A549 (cell line): ENCODE measurements around the gene RCOR3.

Source experiments
- JUNB ChIP-seq: fragments of >200 bp; sonication (Bioruptor Twin); formaldehyde crosslinking; IDR thresholded peaks from 2 replicates; pipeline ENCODE4 v1.6.1; 2016
- NPAS2 ChIP-seq: fragments of 250-450 bp; sonication (Bioruptor Pico); IDR thresholded peaks from 2 replicates; pipeline ENCODE4 v1.8.0; 2022; ENCODE audit warnings: mild to moderate bottlenecking, moderate library complexity, borderline replicate concordance
- POLR2A ChIP-seq: IDR thresholded peaks from 2 replicates; pipeline ENCODE4 v1.6.1; 2012; ENCODE audit warnings: mild to moderate bottlenecking, low read length
- SREBF2 ChIP-seq: fragments of 450-650 bp; IDR thresholded peaks from 2 replicates; pipeline ENCODE4 v1.6.1; 2014; ENCODE audit warnings: mild to moderate bottlenecking, moderate library complexity
- TF ChIP-seq, protein P1 (sequence below): fragments of >200 bp; sonication (Bioruptor Twin); formaldehyde crosslinking; IDR thresholded peaks from 3 replicates; pipeline ENCODE4 v1.5.1; 2016
- TF ChIP-seq, protein P2 (sequence below): fragments of 250-450 bp; sonication (Bioruptor Pico); IDR thresholded peaks from 2 replicates; pipeline ENCODE4 v1.5.0; 2021; ENCODE audit warnings: mild to moderate bottlenecking, moderate library complexity, borderline replicate concordance
- TF ChIP-seq, protein P3 (sequence below): IDR thresholded peaks from 2 replicates; pipeline ENCODE4 v1.6.1; 2012

DNA sequence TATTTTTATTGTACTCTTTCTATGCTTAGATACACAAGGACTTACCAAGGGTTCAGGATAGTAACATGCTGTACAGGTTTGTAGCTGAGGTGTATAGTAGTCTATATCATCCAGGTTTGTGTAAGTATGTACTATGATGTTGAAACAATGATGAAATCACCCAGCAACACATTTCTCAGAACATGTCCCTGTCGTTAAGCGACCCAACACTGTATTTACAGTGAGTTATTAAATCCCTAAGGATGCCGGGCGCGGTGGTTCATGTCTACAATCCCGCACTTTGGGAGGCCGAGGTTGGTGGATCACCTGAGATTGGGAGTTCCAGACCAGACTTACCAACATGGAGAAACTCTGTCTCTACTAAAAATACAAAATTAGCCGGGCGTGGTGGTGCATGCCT is 21.6 kb upstream of the RCOR3 start:
- TF ChIP-seq POLR2A (no peak), SREBF2 (no peak), JUNB (no peak), NPAS2 (CRISPR knock-in tag) (no peak)
- TF ChIP-seq, protein P1, sequence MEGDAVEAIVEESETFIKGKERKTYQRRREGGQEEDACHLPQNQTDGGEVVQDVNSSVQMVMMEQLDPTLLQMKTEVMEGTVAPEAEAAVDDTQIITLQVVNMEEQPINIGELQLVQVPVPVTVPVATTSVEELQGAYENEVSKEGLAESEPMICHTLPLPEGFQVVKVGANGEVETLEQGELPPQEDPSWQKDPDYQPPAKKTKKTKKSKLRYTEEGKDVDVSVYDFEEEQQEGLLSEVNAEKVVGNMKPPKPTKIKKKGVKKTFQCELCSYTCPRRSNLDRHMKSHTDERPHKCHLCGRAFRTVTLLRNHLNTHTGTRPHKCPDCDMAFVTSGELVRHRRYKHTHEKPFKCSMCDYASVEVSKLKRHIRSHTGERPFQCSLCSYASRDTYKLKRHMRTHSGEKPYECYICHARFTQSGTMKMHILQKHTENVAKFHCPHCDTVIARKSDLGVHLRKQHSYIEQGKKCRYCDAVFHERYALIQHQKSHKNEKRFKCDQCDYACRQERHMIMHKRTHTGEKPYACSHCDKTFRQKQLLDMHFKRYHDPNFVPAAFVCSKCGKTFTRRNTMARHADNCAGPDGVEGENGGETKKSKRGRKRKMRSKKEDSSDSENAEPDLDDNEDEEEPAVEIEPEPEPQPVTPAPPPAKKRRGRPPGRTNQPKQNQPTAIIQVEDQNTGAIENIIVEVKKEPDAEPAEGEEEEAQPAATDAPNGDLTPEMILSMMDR = no peak
- TF ChIP-seq, protein P2, sequence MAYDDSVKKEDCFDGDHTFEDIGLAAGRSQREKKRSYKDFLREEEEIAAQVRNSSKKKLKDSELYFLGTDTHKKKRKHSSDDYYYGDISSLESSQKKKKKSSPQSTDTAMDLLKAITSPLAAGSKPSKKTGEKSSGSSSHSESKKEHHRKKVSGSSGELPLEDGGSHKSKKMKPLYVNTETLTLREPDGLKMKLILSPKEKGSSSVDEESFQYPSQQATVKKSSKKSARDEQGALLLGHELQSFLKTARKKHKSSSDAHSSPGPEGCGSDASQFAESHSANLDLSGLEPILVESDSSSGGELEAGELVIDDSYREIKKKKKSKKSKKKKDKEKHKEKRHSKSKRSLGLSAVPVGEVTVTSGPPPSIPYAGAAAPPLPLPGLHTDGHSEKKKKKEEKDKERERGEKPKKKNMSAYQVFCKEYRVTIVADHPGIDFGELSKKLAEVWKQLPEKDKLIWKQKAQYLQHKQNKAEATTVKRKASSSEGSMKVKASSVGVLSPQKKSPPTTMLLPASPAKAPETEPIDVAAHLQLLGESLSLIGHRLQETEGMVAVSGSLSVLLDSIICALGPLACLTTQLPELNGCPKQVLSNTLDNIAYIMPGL (CRISPR knock-in tag) = no peak
- TF ChIP-seq, protein P3, sequence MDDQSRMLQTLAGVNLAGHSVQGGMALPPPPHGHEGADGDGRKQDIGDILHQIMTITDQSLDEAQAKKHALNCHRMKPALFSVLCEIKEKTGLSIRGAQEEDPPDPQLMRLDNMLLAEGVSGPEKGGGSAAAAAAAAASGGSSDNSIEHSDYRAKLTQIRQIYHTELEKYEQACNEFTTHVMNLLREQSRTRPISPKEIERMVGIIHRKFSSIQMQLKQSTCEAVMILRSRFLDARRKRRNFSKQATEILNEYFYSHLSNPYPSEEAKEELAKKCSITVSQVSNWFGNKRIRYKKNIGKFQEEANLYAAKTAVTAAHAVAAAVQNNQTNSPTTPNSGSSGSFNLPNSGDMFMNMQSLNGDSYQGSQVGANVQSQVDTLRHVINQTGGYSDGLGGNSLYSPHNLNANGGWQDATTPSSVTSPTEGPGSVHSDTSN = no peak
